ENCODE measurements around the gene AURKA.

GRCh38 chr20:56406910-56407309 lies 14.9 kb upstream of the AURKA start:
- TF ChIP-seq CTCF (conservative IDR thresholded peaks at IDR 0.05; ENCODE audit: low read length) = no peak
- TF ChIP-seq EZH2phosphoT487 (IDR thresholded peaks at IDR 0.05; ENCODE audit: borderline replicate concordance) = no peak

All from Loucy (cell line).